ENCODE data around the gene MMP24.

DNA sequence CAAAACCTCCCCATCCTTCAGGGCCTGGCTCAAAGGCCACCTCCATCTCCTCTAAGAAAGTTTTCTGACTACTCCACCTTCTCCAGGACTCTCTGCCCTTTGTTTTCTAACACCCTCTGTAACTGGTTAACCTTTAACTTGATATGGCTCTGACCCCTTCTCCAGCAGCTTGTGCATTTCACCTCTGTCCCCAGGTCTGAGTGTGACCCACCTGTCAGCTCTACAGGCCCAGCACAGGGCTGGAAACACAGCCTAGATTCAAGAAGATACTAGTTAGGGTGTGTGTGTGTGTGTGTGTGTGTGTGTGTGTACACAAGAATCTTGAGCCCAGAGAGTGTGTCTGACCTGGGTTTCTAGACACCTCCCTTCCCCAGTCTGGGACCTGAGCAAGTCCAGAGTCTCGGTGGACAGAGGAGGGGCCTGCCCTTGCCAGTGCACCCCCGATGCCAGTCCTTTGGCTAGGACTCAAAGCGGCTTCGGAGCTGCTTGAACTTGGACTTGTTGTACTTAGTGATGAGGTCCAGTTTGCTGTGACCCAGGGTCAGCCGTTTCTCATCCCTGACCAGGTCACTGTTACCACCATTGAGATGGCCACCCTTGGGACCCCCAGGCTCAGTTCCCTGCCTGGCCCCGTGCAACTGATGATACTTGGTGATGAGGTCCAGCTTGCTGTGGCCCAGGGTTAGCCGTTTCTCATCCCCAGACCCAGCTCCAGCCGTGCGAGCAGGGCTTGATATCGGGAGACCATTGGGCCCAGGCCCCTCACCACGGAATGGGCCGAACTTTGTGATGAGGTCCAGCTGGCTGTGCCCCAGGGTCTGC lies 59.8 kb downstream of the MMP24 start:
- TF ChIP-seq EZH2 (IDR thresholded peaks at IDR 0.05; ENCODE audit: insufficient read depth, poor library complexity, severe bottlenecking) = no peak
- TF ChIP-seq EZH2phosphoT487 (IDR thresholded peaks at IDR 0.05; ENCODE audit: insufficient read depth, low read depth) = no peak
